GM12878 (cell line): ENCODE results near the gene ADCY2. TPM values are rescaled to one million over a fixed set of nuclear protein-coding genes. Genes with fewer than 3 reads are reported as not detected.

Source experiments
- ATAC-seq: fragments of 200-7000 bp; cut with Tn5 transposase; 3 replicates; pipeline ENCODE4 v1.9.1; 2020; ENCODE audit warnings: mild to moderate bottlenecking, moderate library complexity
- BruUV-seq: library from RNA; stranded (reverse); fragments of 400-500 nt; replicated peaks from 2 replicates; lab custom pipeline; 2021; lab: Mats Ljungman, UMichigan
- CTCF ChIA-PET: fragments of 300-600 bp; sonication (Branson Sonifier 250); formaldehyde crosslinking; extraction: SDS; loops from one replicate; lab custom pipeline; 2021; ENCODE audit warnings: inconsistent platforms; lab: Yijun Ruan, JAX
- POLR2A ChIA-PET: fragments of 350-600 bp; formaldehyde crosslinking; extraction: SDS; loops from one replicate; lab custom pipeline; 2021; ENCODE audit warnings: inconsistent platforms; lab: Charles Lee
- RAD21 ChIA-PET: fragments of 300-600 bp; sonication (Branson Sonifier 250); formaldehyde crosslinking; loops from one replicate; lab custom pipeline; 2023; ENCODE audit warnings: antibody characterized with exemption; ENCODE audit not compliant: unreplicated experiment; lab: Charles Lee
- SMC1A ChIA-PET: fragments of 300-600 bp; sonication (Branson Sonifier 250); formaldehyde crosslinking; loops from one replicate; lab custom pipeline; 2023; ENCODE audit not compliant: unreplicated experiment, uncharacterized antibody; lab: Charles Lee
- DNase-seq: peaks from one replicate; pipeline ENCODE4 v3.0.0-alpha.2; 2011; ENCODE audit warnings: low read depth, low spot score
- FAIRE-seq: peaks from 3 replicates; lab custom pipeline; 2011; peaks lifted over from hg19 to GRCh38; lab: Jason Lieb, UNC
- H2AFZ ChIP-seq: 2 replicates; pipeline ENCODE4 v1.6.0; 2011; ENCODE audit warnings: low read depth, low read length, control low read depth; ENCODE audit not compliant: control insufficient read depth
- H3K27ac ChIP-seq: 2 replicates; pipeline ENCODE4 v1.5.1; 2011; ENCODE audit warnings: control low read depth; ENCODE audit not compliant: control insufficient read depth, insufficient read depth
- H3K27me3 ChIP-seq, 2 experiments: replicated peaks in 1 of 2; 2 replicates each; pipeline versions ENCODE4 v1.6.0 to v1.6.1; 2011; ENCODE audit warnings: low read length in 1 of 2; ENCODE audit not compliant: control insufficient read depth in 2 of 2, insufficient read depth in 2 of 2
- H3K36me3 ChIP-seq, 2 experiments: 2 replicates each; pipeline ENCODE4 v1.5.1; 2011; ENCODE audit warnings: low read length in 1 of 2; ENCODE audit not compliant: control insufficient read depth in 2 of 2, insufficient read depth in 2 of 2
- H3K4me1 ChIP-seq: 2 replicates; pipeline ENCODE4 v1.6.1; 2011; ENCODE audit warnings: mild to moderate bottlenecking, low read length, moderate library complexity, mixed read lengths; ENCODE audit not compliant: control insufficient read depth, insufficient read depth
- H3K4me2 ChIP-seq: 2 replicates; pipeline ENCODE4 v1.6.0; 2011; ENCODE audit warnings: control low read depth; ENCODE audit not compliant: control insufficient read depth, insufficient read depth
- H3K4me3 ChIP-seq: fragments of 200-600 bp; sonication (generic); 2 replicates; pipeline ENCODE4 v1.5.1; 2016
- H3K79me2 ChIP-seq: 2 replicates; pipeline ENCODE4 v1.6.0; 2011; ENCODE audit warnings: low read length; ENCODE audit not compliant: control insufficient read depth, insufficient read depth
- H3K9ac ChIP-seq: 2 replicates; pipeline ENCODE4 v1.8.0; 2011; ENCODE audit warnings: low read length, control low read depth, mixed read lengths; ENCODE audit not compliant: control insufficient read depth, insufficient read depth
- H3K9me3 ChIP-seq: replicated peaks from 3 replicates; pipeline ENCODE4 v1.5.1; 2011; ENCODE audit warnings: mild to moderate bottlenecking, low read length; ENCODE audit not compliant: control insufficient read depth, insufficient read depth
- H4K20me1 ChIP-seq: 2 replicates; pipeline ENCODE4 v1.6.0; 2011; ENCODE audit not compliant: control insufficient read depth, insufficient read depth
- CTCF ChIP-seq, 3 experiments: IDR thresholded peaks in 2 of 3; conservative IDR thresholded peaks in 1 of 3; 2 replicates each; pipeline ENCODE4 v1.5.1; 2011; ENCODE audit warnings: low read depth in 3 of 3, low read length in 3 of 3, mild to moderate bottlenecking in 3 of 3, control low read depth in 2 of 3, moderate library complexity in 2 of 3, inconsistent platforms in 1 of 3, mixed read lengths in 1 of 3; ENCODE audit not compliant: control insufficient read depth in 2 of 3, insufficient read depth in 1 of 3; ENCODE audit errors: extremely low read depth in 1 of 3
- POLR2AphosphoS2 ChIP-seq: IDR thresholded peaks from 2 replicates; pipeline ENCODE4 v1.6.1; 2011; ENCODE audit warnings: low read depth, mild to moderate bottlenecking, low read length, improper control_type of control experiment, moderate library complexity
- RAD21 ChIP-seq: IDR thresholded peaks from 2 replicates; pipeline ENCODE4 v1.6.1; 2011; ENCODE audit warnings: mild to moderate bottlenecking, low read depth, low read length, moderate library complexity; ENCODE audit not compliant: insufficient read depth
- RELA ChIP-seq: fragments of 450-650 bp; IDR thresholded peaks from 2 replicates; pipeline ENCODE4 v1.8.0; 2014; ENCODE audit warnings: borderline replicate concordance; ENCODE audit not compliant: partially characterized antibody
- SMC3 ChIP-seq: IDR thresholded peaks from 2 replicates; pipeline ENCODE4 v1.6.1; 2011; ENCODE audit warnings: low read length, improper control_type of control experiment, borderline replicate concordance
- TBL1XR1 ChIP-seq: IDR thresholded peaks from 2 replicates; pipeline ENCODE4 v1.6.1; 2012; ENCODE audit warnings: low read depth, low read length, improper control_type of control experiment
- TCF7 ChIP-seq: IDR thresholded peaks from 2 replicates; pipeline ENCODE4 v1.6.1; 2014; ENCODE audit warnings: antibody characterized with exemption, borderline replicate concordance
- WGBS: methylation state at CpG from one replicate; pipeline ENCODE4 v1.1.6; 2016; ENCODE audit warnings: low lambda C conversion rate; ENCODE audit not compliant: insufficient replicate concordance, insufficient coverage; ENCODE audit errors: missing lambda C conversion rate; 5-methylcytosine and 5-hydroxymethylcytosine counted together
- in situ Hi-C: fragments of 300-500 bp; cut with MboI; formaldehyde crosslinking; loops from 9 replicates; pipeline ENCODE4 v1.14.3; 2018; ENCODE audit warnings: mixed read lengths
- intact Hi-C: fragments of 100-400 bp; cut with micrococcal nuclease; formaldehyde crosslinking; loops from one replicate; pipeline ENCODE4 v1.14.2; 2022; ENCODE audit not compliant: unreplicated experiment
- polyA plus RNA-seq, 11 experiments: library from polyadenylated mRNA; depleted of rRNA in 4 of 11; unstranded in 6 of 11; stranded (reverse) in 5 of 11; fragments of >200 nt; fragmentation: Nextera tagmentation in 4 of 11; fragmentation: Illumina TruSeq in 1 of 11; extraction: Ambion mirVana in 4 of 11; extraction: Trizol in 1 of 11; gene quantifications; 1 replicate in 1 of 11; 2 replicates in 10 of 11; pipeline versions ENCODE4 v1.2.1 to v1.2.3, GENCODE V29; 2011 to 2016; ENCODE audit warnings: inconsistent platforms in 2 of 11, missing spikeins in 2 of 11, low read depth in 1 of 11
- total RNA-seq, 4 experiments: library from RNA; depleted of rRNA in 3 of 4; stranded (reverse); fragments of >200 nt in 3 of 4; fragmentation: Illumina TruSeq in 1 of 4; extraction: Trizol in 1 of 4; gene quantifications; 2 replicates each; pipeline versions ENCODE4 v1.2.1 to v1.2.3, GENCODE V29; 2013 to 2021

ADCY2 gene
- total and polyA plus RNA-seq, 10 of the 15 experiments (the other 5 are each of a cell fraction or from before 2014, with no cell fraction given) = 0.07 to 0.26 TPM; not detected in 8

GRCh38 chr5:7803937-7804336, 408.0 kb downstream of the ADCY2 start (continued):
- no peak for TF ChIP-seq TCF7

DNA sequence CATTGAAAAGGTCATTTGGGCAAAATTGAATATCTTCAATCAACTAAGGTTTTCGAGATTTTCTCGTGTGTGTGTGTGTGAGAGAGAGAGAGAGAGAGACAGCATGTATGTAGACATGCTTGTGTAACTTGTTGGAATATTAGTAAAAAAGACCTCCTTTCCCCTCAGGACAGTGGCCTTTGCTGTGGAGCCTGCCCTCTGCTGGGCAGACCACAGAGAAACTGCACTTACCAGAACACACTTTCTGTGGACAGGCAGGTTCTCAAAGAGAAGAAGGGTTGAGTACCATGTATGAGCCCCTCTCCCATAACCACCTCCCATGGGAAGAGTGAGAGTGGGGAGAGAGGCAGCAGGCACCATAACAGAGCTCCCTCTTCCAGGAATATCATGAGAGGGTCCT, 409.4 kb downstream of the ADCY2 start:
- no peaks in the 10 kb centered on the region; the same call in 2 of the 3 replicates for H3K9me3 ChIP-seq
- ATAC-seq (peak; percentile 58), DNase-seq (no peak), FAIRE-seq (no peak)
- H3K4me1 ChIP-seq = no peaks in the 10 kb centered on the region
- 24% methylated on average over 2 of the region's 2 CpGs for WGBS
- ChIA-PET CTCF (interaction anchor here (3.5 kb wide), 1 partner anchor 10 kb away, joined by 29 read pairs; no protein-coding TSS in a partner anchor), POLR2A (no interaction called here), SMC1A (interaction anchor here (1.2 to 1.5 kb wide), 2 partner anchors 39 to 44 kb away, joined by 3 to 4 read pairs; no protein-coding TSS in a partner anchor), RAD21 (no interaction called here)
- H2AFZ ChIP-seq = no peak overlapping the region
- BruUV-seq = no TSS peak
- TF ChIP-seq CTCF (IDR thresholded peaks at IDR 0.05 in 2 of 3, conservative IDR thresholded peaks at IDR 0.05 in 1 of 3; ENCODE audit: control insufficient read depth in 2 of 3, extremely low read depth in 1 of 3, insufficient read depth in 1 of 3, low read depth in 3 of 3, low read length in 3 of 3) (peak; percentile 32 to 42 (median 36); a peak in 4 of 6 replicates), RELA (no peak), RAD21 (peak; percentile 42), POLR2AphosphoS2 (no peak), SMC3 (peak; percentile 43; the same call in 1 of the 2 replicates), TBL1XR1 (no peak)
- no peaks in the 10 kb centered on the region for H3K79me2 ChIP-seq
- H3K4me3 ChIP-seq = no peak overlapping the region
- no peak overlapping the region for H3K4me2 ChIP-seq
- no peaks in the 10 kb centered on the region for H4K20me1 ChIP-seq
- H3K9ac ChIP-seq = no peak overlapping the region
- H3K27ac ChIP-seq = no peak overlapping the region
- H3K27me3 ChIP-seq = no peaks in the 10 kb centered on the region
- H3K36me3 ChIP-seq = no peaks in the 10 kb centered on the region
- intact Hi-C loops = no loop called here
- in situ Hi-C loops = no loop called here
